HG02623 (cell line): ENCODE measurements around the gene CTNNA3.
"Not testable (repeated sequence)": the region's sequence is repeated elsewhere in the genome, so short reads cannot be mapped to it uniquely, and the experiment has no call there.

ENCODE experiments used
- ATAC-seq: cut with Tn5 transposase; IDR thresholded peaks from one replicate; pipeline ENCODE4 v1.9.1; 2021; ENCODE audit warnings: moderate library complexity; ENCODE audit not compliant: unreplicated experiment

Gene CTNNA3

DNA sequence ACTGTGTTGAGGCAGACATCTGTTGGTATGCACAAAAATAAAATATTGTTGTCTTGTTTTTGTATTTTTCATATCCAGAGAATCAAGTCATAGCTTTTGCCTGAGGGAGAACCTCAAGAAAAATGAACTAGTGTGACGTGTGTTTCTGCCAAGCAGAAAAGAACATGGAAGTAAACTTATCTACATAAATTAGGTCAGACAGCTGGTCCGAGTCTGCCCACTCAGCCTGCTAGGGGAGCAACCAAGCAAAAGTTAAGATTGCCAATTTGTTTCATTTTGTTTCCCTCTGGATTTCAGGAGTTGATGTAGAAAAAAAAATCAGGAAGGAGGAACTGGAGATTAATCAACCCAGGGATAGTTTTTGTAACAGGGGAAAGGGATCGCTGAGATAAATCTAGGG lies 1342.6 kb downstream of the CTNNA3 start:
- no peak for ATAC-seq

DNA sequence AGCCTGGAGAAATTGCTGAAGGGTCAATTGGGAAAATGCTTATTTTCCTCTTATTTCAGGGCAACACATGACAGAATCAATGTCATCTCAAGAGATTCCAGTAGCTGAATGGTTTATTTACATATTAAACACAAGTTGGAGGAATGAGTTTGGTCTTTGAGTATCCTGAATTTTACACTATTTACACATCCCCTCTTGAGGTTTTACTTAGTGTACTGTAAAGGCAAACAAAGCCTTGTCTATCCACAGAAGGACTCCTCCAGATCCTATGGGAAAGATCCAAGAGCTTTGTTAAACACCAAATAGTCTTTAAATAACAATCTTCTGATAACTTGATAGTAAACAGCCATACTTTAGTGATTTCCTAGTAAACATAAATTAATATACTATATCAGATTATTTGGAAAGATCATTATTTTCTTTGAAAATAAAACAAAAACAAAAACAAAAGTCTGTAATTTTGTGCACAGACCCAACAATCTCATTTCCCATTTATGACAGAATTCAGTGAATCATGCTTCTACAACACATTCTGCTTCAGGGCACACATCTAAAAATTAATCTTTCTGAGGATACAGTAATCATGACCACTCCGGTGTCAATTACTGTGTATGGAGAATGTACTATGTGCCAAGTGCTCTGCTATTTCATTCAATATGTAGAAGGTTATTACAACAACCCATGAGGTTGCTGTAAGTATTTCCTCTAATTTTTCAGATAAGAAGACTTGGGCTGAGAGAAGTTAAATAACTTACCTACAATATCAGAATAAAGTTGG lies 1345.2 kb downstream of the CTNNA3 start:
- ATAC-seq = no peak

DNA sequence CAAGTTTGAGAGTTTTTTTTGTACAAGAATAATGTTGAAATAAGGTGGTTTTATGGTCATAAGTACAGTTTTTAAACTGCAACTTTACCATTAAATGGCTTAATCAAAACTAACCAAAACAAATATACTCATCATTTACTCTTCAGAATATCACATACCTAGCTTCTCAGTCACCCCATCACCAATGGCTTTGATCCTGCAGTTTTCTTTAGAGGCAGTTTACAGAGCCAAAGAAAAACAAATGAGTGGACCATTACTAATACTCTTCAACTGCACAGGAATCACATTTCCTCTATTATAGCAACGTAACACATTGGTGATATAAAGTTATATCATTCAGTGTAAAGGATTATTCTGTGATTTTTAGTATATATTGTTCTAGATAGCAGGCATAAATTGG lies 1346.3 kb downstream of the CTNNA3 start:
- ATAC-seq = no peak

DNA sequence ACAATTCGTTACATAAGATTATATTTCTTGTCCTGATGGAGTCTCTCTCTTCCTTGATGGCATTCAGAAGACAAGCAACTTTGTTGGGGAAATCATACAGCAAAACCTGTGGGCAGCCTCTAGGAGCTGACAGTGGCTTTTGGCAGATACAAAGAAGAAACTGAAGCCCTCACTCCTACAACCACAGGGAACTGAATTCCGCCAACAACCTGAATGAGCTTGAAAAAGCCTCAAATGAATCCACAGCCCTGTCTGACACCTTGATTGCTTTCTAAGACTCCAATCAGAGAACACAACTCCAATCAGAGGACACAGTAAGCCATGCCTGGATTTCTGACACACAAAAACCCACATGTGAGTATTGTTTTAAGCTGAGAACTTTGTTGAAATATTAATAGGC lies 1346.9 kb downstream of the CTNNA3 start:
- no peak for ATAC-seq

DNA sequence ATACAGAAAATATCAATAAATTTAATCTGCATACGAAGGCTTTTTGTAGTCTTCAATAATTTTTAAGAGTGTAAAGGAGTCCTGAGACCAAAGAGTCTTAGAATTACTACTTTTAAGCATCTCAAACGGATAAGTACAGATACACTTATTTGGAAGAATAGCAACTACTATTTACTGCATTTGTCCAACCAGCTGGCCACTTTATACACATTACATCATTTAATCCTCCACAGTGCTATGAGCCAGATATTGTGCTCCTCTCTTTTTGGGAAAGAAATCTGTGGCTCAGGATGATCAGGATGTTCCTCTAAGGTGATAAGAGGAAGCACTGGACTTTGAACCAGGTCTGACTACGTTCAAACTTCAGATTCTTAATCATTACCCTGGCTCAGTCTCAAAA lies 1358.8 kb downstream of the CTNNA3 start:
- no peak for ATAC-seq

- no peak for ATAC-seq
These were observed 1359.2 kb downstream of the CTNNA3 start for GRCh38 chr10:66336791-66337190.

- ATAC-seq = not testable (repeated sequence)
These were observed 1360.2 kb downstream of the CTNNA3 start for GRCh38 chr10:66335753-66336152.

- ATAC-seq = no peak
These were observed 1366.8 kb downstream of the CTNNA3 start for GRCh38 chr10:66329147-66329546.

DNA sequence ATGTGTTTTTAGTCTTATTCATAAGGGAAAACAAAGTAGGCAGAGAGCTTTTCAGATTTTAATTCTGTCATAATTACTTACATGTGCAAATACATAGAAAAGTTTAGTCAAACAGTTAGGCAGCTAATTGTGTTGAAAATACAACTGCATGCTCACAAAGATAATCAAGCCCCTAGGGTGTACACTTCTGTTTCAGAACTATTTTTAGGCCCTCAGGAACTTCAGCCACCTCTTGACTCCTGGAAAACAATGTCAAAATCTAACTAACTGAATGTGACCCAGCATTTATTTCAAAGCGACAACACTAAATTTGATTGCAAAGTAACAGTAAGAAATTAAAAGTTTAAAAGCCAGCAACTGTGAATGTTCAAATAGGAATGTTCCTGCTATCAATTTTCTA lies 1369.1 kb downstream of the CTNNA3 start:
- ATAC-seq = no peak

DNA sequence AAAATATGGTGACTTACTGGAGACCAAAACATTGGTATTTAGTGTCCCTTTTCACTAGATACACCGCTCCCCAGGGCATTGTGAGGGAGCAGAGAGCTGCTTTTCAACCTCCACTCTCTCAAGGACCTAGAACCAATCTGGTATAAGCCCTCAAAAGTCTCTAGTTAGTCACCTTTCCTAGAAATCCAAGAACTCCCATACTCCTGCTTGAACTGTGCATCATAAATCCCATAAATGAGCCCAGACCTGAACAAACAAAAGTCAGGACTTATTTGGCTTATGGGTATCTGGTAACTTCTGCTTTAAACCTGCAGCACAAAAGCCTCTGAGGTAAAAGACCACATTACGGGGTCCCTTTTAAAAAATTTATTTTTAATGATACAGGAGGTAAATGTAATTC lies 1373.2 kb downstream of the CTNNA3 start:
- ATAC-seq = no peak

DNA sequence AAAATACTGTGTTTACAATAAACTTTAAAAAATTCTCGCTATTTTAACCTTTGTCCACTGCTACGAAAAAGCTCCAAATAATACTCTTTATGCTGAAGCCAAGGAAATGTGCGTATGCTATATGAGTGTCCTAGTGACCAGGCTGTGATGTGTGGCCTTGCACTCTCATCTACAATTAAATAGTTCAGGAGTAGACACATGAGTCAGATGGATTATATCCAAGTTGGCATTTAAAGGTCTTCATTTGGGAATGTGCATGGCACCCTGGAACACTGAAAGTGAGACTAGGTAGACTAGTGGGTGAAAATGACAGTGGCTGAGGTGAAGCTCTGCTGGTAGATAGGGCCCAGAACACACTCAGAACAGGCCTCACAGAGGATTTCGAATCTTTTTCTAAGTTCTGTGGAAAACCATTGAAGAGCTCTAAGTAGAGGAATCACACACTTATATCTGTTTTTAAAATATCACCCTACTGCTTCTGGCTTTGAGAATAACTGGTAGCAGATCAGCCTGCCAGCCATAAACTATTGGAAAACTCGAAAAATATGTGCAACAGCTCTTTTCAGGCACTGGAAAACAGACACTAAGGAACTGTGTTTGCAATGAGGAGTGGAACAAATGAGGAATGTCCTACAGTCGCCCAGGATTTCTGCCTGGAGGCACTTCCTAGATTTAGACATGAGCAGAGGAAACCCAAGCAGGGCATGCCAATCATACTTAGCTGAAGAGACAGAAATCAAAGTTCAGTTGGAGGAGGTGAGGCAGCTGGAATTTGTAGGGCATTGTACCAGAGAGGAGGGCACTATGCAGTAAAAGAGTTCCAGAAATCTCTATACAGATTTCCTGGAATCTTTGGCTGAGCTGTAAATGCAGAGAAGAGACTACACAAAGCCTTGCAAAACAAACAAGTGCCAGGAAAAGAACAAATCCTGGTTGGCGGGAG lies 1374.0 kb downstream of the CTNNA3 start:
- no peak for ATAC-seq

GRCh38 chr10:66318761-66319160 lies 1377.2 kb downstream of the CTNNA3 start:
- ATAC-seq = no peak

- no peak for ATAC-seq
These were observed 1388.2 kb downstream of the CTNNA3 start for GRCh38 chr10:66307826-66308225.

DNA sequence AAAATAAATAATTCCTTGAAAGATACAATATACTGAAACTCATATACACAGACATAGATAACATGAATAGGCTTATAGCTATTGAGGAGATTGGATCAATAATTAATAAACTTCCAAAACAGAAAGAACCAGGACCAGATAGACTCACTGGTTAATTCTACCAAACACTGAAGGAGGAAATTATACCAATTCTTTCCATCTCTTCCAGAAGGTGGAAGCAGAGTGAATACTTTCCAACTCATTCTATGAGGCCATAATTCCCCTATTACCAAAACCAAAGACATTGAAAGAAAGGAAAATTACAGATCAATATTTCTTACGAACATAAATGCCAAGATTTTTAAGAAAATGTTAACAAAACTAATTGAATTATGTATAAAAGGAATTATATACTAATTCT lies 1394.9 kb downstream of the CTNNA3 start:
- no peak for ATAC-seq

DNA sequence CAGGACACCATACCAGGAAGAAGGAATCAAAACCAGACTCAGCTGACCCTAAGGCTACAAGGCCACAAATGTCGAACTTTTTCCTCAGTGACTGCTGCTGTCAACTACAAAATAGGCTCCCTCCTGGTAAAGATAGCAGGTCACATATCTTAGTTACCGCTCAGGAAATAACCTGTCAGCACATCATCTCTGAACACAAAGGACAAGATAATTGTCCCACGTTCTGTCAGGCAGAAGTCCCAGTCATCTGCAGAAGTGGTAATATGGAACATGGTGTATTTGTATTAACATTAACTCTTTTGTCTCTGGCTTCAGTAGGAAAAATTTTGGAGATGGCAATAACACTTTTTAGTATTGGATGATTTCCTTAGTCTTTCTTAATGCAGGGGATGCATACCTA lies 1400.4 kb downstream of the CTNNA3 start:
- ATAC-seq = no peak

DNA sequence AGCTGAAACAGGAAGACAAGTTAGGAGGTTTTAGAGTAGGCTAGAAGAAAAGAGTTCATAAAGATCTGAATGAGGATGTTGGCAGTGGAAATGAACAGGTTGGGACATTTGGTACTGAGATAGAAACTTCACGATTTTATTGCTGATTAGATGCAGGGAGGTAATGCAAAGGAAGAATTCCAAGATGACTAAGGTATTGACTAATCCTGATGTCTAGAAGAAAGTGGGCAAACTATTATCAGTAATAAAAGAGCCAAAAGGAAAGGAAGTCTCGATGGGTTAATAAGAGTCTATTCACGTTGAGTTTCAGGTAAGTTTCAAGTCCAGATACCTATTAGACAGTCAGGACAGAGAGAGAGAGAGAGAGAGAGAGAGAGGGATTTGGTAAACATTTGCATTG lies 1401.5 kb downstream of the CTNNA3 start:
- ATAC-seq = no peak

- no peak for ATAC-seq
These were observed 1403.1 kb downstream of the CTNNA3 start for GRCh38 chr10:66292922-66293321.

DNA sequence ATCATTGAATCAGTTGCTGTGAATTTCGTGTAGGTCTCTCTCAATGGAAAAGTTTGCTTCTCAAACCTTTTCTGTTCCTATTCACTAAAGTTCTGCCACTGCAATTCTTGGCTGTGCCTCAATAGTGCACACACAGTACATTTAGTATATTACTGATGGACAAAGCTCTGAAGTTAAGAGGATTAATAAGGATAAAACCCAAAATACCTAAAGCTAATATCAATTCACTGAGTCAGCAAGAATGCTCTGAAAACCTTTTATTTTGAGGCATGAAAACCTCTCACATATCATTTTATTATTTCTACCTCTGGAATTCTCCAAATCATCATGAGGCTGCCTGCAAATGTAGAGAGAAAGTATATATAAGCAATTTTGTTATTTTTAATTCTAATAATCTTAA lies 1403.5 kb downstream of the CTNNA3 start:
- no peak for ATAC-seq

DNA sequence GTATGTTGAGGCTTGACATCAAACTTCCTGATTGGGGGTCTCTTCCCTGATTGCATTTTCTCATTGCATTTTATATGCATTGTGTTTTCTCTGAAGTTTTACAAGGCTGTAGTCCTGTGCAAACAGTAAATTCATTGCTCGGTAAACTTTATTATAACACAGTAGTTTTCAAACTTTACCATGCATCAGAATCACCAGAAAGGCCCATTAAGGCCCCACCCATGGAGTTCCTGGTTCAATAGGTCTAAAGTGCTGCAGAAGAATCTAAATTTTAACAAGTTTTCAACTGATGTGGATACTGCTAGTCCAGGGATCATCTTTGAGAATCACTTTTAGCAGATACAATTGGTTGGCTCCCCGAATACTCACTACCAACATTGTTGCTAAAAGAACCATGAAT lies 1404.9 kb downstream of the CTNNA3 start:
- no peak for ATAC-seq

- ATAC-seq = no peak
These were observed 1411.4 kb downstream of the CTNNA3 start for GRCh38 chr10:66284621-66285020.

DNA sequence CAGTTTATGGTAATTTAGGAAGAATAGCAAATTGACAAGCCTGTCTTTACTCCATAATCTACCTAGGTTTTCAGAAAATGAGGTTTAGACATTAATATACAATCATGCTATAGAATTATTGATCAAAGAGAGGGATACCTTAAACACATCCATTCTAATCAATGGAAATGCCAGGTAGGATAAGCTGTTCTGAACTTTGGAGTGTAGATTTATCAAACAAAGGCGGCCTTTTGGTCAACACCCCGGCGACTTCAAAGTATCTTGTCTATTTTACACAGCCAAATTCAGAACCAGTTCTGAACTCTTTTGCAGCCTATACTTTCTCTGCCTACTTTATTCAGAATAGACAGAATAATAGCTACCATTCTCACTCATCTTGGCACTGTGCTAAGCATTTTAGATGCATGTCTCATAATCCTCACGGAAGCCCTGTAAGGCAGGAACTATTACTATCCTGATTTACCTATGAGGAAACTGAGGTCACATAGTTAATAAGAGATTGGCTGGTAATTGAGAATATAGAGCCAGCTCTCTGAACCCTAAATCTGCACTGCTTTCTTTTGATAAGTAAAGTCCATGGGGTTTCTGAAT lies 1412.0 kb downstream of the CTNNA3 start:
- ATAC-seq = no peak

GRCh38 chr10:66283064-66283463 lies 1412.9 kb downstream of the CTNNA3 start:
- no peak for ATAC-seq
